NOMO-1 treated with dmso at 0.1 percent for 144 hours (cell line): ENCODE data around the gene PALS1.
A peak's percentile ranks its signal among the peaks of the same experiment; 100 is the strongest.

Experiments
- DNase-seq: peaks from one replicate; lab custom pipeline; 2025; ENCODE audit not compliant: unreplicated experiment; lab: John Stamatoyannopoulos, UW

The PALS1 gene

DNA sequence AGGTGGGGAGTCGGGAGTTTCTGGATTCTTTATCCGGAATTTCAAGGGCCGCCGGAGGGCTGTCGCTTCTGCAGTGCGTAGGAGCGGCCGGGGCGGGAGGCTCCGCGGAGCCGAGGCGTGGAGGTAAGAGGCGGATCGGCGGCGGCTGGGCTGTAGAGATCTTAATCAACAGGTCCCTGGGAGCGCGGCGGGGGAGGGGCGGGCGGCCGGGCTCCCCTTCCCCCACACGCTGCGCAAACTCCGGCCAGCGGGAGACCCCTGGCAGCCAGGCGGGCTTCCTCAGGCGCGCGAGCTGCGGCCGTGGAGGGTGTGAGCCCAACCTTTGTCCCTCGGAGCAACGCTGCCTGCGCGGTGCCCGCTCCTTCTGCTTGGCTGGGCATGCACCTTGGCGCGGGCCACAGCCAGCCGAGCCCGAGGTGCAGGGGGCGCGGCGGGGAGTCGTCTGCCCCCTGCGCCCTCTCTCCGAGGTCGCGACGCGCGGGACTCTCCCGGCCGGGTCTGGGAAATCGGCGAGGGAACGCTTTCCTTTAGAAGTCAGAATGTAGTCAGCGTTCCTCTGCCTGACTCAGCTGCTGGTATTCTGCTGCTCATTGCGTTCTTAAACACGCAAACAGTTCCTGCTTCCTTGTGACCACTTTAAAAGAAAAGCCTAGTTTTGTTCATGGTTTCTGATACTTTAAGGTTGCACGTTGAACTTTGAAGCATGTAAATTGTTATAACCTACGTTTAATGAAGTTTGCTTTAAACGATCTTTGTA lies at the start of gene PALS1:
Gene PALS1 (plus strand): TSS at position 25 of the 757 bp plus-strand sequence. CDS start 37,736 bp downstream, outside the sequence.
- DNase-seq, result no peak

DNA sequence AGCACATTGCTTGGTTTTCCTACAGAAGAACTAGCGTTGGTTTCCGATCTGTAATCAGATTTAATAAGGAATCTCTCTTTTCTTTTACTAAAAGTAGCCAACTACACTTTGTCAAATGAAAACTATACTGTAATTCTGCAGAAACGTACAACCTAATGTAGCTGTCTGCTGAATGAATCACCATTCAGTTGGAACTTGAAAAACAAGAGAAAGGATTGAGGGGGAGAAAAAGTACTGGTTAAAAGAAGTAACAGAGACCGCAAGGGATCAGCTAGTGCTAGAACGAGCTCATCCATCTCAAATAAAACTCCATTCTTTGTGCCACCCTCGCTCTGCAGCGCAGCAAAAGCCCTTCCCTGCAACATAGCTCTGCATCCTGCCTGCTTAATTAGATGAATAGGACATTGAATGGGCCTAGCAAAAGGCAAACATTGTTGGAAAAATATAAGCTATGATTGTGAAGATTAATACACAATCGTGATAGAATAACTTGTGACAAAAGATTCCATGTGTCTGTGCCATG lies 49.4 kb upstream of the PALS1 start:
- no peak for DNase-seq

DNA sequence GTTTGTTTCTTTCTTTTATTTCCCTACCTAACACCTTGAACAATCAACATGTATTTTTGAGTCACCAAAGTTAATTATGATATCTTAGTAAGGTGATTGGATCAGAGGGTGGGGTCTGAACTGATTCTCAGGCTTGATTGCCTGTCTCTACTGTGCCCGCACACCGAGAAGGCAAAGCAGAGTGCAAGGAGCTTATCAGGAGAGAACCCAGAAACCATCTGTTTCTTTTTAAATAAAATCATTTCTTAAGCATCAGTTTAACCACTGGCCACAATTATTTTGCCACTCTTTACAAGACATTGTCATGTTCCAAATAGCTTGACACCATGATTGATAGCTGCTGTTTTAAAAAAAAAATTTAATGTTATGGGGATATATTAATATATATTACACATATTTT lies 48.9 kb upstream of the PALS1 start:
- DNase-seq, result no peak

DNA sequence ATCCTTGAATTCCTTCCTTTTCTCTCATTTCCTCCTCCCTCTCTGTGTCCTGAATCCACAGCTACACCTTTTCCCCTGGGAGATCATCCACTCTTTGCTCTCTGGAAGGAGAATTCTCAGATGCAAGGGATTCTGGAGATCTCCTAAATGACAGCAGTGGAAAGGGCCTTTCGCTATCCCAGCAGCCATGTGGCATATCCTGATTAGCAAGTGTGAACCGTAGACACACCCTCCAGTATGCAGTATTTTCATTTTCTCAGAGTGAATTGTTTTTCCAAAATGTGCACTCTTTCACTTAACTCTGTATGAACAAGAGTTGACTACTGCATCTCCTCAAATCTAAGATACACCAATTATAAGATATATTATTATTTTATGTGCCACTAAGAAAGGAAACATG lies 46.0 kb upstream of the PALS1 start:
- DNase-seq, result no peak

DNA sequence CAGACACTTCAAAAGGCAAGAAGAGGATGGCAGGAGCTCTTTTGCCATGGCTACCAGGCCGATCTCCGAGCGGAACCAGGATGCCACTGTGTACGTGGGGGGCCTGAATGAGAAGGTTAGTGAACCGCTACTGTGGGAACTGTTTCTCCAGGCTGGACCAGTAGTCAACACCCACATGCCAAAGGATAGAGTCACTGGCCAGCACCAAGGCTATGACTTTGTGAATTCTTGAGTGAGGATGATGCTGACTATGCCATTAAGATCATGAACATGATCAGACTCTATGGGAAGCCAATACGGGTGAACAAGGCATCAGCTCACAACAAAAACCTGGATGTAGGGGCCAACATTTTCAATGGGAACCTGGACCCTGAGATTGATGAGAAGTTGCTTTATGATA lies 42.2 kb upstream of the PALS1 start:
- DNase-seq, result no peak

DNA sequence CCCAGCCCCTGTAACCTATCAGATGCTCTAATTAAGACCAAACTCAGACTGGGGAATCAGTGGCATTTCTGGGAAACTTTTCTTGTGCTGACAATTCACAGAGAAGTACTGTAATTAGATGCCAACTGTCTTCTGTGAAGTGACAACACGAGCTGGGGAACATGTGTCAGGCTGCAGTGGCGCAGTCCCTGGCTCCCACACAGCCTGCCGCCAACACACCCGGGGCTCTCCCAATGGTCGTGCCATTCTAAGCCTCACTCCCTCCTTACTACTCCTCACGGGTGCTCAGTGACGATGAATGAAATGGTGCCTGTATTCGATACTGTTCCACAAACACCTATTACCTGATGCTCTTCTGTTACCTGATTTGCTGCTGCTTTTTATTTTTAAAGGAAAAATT lies 33.4 kb upstream of the PALS1 start:
- no peak for DNase-seq

DNA sequence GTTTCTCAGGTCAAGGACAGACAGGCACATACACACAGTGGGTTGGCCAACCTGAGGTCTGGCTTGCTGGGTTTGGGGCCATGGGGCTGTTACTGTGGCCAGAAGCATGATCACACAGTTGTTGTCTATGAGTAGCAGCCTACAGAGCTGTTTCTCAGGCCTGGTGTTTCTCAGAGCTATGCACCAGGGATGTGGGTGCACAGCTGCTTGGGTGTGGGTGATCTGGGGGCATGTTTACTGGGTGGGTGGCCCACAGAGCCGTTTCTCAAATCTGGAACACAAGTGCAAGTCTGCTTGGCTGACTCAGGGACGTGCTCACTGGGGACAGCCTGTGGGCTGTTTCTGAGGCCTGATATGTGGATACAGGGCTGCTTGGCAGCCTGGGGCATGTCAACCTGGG lies 23.1 kb upstream of the PALS1 start:
- no peak for DNase-seq

DNA sequence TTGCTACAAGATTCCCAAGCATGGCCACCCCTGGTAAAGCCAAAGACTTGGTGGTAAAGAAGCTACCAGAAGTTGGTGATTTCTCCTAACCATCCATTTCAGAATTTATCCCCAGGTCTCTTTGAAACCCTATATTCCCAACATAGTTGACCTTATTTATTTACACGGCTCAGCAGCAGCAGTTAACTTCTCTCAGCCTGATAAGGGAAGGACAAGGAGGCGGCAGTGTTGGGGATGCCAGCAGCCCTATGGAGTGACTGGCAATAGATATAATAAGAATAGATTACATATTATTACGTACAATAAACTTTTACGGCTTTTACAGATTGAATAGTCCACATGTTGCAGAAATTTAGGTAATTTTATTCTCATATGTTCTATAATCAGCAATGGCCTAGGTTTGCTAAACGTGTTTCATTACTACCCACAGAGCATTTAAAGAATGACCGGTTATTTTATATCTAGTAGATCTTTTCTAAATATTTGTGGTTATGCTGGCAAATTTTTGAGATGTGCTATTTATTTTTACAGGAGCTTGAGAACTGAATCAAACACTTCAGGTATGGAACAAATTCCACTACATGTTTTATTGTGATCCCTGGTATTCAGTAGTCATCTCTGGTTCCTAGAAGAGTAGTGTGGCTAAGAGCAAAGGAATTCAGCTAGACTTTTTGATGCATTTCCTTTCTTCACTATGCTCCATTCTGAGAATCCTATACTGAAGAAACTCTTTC lies 19.8 kb upstream of the PALS1 start:
- DNase-seq, result no peak

DNA sequence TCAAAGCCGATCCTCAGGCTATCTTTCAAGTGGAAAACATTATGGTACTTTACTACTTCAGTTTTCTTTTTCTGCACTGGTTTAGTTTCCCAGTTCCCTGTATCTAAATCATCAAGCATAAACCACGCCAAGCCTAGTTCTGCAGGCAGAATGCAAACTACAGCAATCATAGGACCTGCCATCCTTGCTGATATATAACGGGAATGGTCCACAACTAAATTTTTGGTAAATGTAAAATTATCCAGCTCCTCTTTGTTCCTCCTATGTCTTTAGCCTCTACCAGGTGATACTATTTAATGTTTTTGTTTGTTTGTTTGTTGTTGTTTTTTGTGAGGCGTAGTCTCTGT lies 19.3 kb upstream of the PALS1 start:
- DNase-seq, result no peak

DNA sequence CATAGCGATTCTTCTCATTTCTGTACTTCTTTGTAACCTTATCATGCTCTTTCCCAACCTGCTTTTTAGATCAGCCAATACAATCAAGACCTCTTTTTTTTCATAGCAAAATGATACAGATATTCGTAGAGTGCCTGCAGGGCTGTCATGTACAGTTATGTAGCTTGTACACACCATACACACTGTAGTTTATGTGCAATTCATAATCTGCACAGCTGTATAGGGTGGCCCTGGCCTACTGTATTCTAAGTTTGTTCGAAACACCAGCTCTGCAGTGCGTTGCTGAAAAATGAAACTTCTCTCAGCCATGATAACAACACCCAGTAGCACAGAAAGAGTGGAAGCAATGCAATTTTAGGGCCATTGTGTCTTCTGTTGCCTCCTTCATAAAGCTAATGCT lies 15.7 kb upstream of the PALS1 start:
- DNase-seq, result no peak

DNA sequence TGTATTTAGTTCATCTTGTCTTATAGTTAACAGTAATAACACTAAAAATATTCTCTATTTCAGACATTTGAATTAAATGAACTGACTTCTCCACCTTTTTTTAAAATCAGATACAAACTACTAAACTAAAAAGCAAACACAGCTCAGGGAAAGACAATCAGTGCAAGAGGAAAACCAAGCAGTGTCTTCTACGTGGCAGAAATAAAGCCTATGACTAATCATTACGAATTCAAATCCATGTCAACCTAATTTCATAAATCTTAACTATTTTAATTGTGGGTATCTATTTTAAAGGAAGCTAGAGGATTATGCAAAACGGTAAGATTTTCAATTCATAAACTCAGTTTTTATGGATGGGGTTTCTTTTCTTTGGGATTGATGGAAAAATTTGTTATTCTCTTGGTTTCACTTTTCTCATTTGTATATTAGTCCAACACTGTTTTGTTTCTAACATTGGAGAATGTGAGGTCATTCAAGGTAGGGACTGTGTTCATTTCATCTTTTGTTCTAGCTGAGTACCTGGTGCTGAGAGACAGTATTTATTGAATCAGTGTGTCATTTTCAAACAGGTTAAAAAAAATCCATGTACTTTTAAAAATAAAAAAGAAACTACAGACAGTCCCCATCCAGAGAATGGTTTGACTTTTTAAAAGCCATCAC lies 12.8 kb upstream of the PALS1 start:
- no peak for DNase-seq

DNA sequence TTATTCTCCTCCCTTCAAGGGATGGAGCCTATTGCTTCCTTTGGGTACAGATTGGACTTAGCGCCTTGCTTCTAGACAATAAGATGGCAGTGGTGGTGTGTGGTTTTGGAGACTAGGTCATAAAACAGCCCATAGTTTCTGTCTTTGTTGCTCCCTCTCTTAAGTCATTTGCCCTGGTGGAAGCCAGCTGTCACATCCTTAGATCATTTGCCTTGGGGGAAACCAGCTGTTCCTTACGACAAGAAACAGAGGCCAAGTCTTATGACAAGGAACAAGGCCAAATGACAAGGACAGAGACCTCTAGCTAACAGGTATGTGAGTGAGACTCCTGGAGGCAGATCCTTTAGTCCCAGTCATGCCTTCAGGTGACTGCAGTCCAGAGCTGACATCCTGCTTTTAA lies 9.2 kb upstream of the PALS1 start:
- DNase-seq, result no peak

DNA sequence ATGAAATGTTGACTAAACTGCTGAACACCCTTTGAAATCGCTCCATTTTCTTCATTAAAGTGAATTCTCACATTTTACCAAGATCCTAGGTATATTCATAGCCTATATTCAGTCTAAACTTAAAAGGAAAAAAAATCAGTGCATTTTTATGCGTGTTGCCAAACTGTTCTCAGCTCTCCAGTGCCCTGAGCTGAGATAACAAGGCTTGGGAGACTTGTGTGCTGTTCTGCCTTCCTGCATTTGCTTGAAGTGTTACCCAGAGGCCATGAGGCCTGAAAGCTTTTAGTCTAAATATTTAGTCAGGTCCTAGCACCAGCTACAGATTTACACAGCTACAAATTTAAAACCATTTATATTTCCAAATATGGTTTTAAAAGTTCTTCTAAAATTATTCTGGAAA lies 8.6 kb upstream of the PALS1 start:
- DNase-seq, result no peak

DNA sequence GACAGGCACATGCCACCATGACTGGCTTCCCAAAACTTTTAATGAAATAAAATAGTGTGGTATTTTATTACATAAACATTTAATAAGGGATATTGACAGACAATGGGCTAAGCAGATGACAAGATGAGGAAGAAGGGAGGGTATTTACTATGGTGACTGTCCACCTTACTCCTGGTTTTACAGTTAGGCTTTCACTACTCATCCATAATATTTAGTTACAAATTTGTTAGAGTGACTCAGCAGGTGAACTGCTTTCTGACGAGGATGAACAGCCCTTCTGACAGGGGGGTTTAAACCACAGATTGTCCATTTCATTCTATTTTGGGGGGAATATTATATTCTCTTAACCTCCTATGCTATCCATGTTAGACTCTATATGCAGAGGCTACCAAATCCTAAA lies 3.6 kb upstream of the PALS1 start:
- no peak for DNase-seq

DNA sequence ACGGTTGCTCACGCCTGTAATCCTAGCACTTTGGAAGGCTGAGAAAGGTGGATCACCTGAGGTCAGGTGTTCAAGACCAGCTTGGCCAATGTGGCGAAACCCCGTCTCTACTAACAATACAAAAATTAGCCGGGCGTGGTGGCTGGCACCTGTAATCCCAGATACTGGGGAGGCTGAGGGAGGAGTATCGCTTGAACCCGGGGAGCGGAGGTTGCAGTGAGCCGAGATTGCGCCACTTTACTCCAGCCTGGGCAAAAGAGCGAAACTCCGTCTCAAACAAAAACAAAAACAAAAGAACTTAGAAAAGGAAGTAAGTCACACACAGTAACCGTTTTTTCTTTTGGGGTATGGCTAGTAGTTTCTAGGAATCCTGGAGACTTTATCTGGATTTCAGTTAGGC lies 1.7 kb upstream of the PALS1 start:
- no peak for DNase-seq

DNA sequence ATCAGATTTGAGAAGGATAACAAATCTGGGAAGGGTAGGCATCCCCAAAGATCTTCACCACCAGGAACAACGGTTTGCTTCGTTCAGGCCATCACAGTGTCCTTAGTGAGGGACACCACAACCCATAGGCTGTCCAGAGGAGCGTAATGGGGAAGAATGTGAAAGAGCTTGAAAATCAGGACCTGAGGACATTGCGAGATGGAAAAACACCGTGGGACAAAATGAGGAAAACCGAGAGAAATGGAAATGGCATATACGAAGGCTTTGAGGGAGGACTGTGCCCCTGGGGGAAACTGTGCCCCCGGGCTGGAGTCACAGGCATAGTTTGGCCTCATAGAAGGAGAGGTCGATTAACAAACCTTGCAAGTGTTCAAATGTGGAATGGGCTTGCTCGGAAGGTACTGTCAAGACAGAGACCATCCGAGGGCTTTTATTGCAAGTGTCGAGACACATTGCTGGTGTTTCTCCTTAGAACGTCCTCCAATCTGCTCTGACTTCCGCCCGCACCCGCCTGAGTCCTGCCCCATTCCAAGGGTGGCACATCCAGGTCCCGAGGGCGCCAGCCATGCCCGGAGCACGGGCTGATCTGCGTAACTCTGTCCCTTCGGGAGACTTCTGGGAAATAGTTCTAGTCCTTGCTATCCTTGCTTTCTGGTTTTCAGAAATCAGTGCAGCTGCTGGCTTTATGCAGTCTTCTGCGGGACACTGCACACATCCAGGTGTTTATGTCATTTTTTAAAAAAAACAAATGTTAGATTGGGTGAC lies 885 bp upstream of the PALS1 start:
- no peak for DNase-seq

DNA sequence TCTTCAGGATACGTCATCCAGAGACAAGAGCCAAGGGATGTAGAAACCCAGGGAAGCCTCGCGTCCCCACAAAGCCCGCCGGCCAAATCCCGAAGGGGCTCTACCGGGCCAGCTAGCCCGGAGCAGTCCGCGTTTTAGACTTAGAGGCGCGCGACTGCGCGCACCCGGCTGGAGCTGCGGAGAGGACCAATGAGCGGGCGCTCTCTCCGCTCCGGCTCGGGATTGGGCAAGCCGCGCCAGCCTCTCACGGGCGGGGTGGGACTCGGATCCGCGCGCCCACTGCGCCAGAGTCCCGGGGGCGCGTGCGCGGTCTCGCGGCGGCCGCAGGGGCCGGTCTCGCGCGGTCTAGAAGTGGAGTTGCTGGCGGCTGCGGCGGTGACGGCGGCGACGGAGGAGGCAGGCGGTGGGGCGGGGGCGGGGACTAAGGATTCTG lies 241 bp upstream of the PALS1 start:
- DNase-seq, result peak; percentile 92

DNA sequence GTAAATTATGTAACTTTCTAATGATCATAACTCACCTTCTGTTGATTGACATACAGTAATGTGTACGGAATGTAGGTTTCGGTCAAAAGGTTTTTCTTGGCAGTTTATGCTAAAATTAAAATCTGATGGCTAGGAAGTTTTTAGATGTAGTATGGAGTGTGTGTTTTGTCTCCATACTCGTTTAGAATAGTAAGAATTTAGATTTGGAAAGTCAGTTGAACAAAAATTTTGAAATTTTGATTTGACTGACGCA lies 859 bp downstream of the PALS1 start:
- no peak for DNase-seq

DNA sequence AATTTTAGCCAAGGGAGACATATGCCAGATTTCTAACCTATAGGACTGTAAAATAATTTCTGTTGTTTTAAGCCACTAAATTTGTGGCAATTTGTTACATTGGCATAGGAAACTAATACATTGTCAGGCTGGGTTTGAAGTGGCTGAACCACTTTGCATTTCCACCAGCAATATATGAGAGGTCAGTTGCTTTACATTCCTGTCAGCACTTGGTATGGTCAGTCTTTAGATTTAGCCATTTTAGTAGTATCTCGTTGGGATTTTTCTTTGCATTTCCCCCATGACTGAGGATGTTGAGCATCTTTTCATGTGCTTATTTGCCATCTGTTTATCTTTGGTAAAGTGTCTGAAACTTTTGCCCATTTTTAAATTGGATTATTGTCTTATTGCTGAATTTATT lies 3.9 kb downstream of the PALS1 start:
- DNase-seq, result no peak

DNA sequence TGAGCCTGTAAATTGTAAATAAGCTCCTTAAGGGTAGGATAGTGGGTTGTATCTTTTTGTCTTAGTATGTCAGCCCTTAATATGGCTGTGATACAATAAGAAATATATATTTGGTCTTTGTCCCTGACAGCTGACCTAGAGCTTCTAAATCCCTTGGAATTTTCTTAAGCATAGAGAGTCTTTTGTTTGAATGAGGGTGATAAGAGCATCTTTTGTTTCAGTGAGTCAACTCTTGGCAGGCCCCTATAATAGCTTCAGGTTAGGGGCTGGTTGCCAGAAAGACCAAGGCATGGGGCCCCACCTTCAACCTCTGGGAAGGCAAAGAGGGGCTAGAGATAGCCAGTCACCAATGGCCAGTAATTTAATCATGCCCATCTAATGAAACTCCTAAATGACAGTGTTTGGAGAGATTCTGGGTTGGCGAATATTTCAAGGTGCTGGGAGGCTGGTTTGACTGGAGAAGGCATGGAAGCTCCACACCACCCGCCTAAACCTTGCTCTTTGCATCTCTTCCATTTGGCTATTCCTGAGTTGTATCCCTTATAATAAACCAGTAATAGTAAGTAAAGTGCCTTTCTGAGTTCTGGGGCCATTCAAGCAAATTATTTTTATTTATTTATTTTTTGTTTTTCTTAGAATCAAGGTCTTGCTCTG lies 10.5 kb downstream of the PALS1 start:
- DNase-seq, result no peak

DNA sequence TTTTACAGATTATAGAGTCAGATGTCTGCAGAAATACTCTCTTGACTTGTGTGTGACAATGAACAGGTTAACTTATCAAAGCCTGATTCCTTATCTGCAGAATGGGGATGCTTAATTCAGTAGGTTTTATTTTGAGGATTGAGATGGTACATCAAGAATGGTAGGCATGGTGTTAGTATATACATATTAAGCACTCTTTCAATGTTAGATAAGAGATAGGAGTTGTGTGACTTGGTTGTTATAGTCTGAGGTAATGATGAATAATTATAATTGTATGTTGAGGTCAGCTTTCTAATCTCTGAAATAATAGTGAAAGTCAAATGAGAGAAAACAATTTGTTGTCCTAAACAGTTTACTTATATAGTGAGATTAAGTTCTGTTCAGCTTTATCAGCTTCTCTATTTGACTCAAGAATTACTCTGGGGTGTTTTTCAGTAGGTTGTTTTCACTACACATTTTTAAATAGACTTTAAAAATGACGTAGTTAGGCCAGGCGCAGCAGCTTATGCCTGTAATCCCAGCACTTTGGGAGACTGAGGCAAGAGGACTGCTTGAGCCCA lies 11.9 kb downstream of the PALS1 start:
- DNase-seq, result no peak
